CD4-positive, alpha-beta memory T cell (primary cell): ENCODE data around the gene FAM240A. TPM values are rescaled to one million over a fixed set of nuclear protein-coding genes. Genes with fewer than 3 reads are reported as not detected.

Experiments used
- CTCF ChIA-PET: fragments of 350-600 bp; sonication (Branson Sonifier 250); formaldehyde crosslinking; loops from one replicate; lab custom pipeline; 2021; ENCODE audit warnings: inconsistent platforms; ENCODE audit not compliant: partially characterized antibody; lab: Charles Lee
- POLR2A ChIA-PET: fragments of 350-600 bp; sonication (Branson Sonifier 250); formaldehyde crosslinking; loops from one replicate; lab custom pipeline; 2021; ENCODE audit not compliant: partially characterized antibody; lab: Charles Lee
- DNase-seq, 5 donors: peaks; one replicate each; pipeline versions ENCODE4 v3.0.0 to v3.0.0-alpha.2; 2020 to 2022; ENCODE audit warnings: mixed read lengths in 1 of 5
- H3K27ac ChIP-seq: one replicate; pipeline ENCODE4 v1.7.0; 2013; ENCODE audit warnings: low read depth, low read length
- H3K27me3 ChIP-seq: 2 replicates; pipeline ENCODE4 v1.7.0; 2013; ENCODE audit warnings: mild to moderate bottlenecking, low read length, moderate library complexity; ENCODE audit not compliant: insufficient read depth
- H3K36me3 ChIP-seq: 2 replicates; pipeline ENCODE4 v1.7.0; 2013; ENCODE audit warnings: mild to moderate bottlenecking, low read length, moderate library complexity; ENCODE audit not compliant: insufficient read depth
- H3K4me1 ChIP-seq: 2 replicates; pipeline ENCODE4 v1.7.0; 2013; ENCODE audit warnings: mild to moderate bottlenecking, low read length, moderate library complexity; ENCODE audit not compliant: insufficient read depth
- H3K4me3 ChIP-seq, 2 donors: one replicate each; pipeline ENCODE4 v1.7.0; 2013; ENCODE audit warnings: low read length in 2 of 2, mild to moderate bottlenecking in 1 of 2
- H3K9me3 ChIP-seq, 2 donors: one replicate each; pipeline ENCODE4 v1.7.0; 2013; ENCODE audit warnings: low read length in 2 of 2, control low read depth in 1 of 2; ENCODE audit not compliant: control insufficient read depth in 1 of 2
- H3K27ac Mint-ChIP-seq, 7 donors: one replicate each; pipeline ENCODE4 v1.8.0; 2020 to 2021; ENCODE audit warnings: mixed read lengths in 7 of 7, mild to moderate bottlenecking in 6 of 7, inconsistent platforms in 3 of 7, moderate library complexity in 3 of 7
- H3K27me3 Mint-ChIP-seq, 2 donors: one replicate each; pipeline ENCODE4 v1.8.0; 2020 to 2021; ENCODE audit warnings: mixed read lengths in 2 of 2
- H3K36me3 Mint-ChIP-seq, 2 donors: one replicate each; pipeline ENCODE4 v1.8.0; 2020 to 2021; ENCODE audit warnings: mixed read lengths in 2 of 2, inconsistent platforms in 1 of 2, mild to moderate bottlenecking in 1 of 2
- H3K4me1 Mint-ChIP-seq, 4 donors: one replicate each; pipeline ENCODE4 v1.8.0; 2020 to 2021; ENCODE audit warnings: mixed read lengths in 4 of 4, mild to moderate bottlenecking in 1 of 4
- H3K4me3 Mint-ChIP-seq, 8 donors: one replicate each; pipeline ENCODE4 v1.8.0; 2020 to 2021; ENCODE audit warnings: mixed read lengths in 8 of 8, mild to moderate bottlenecking in 7 of 8, moderate library complexity in 6 of 8, inconsistent platforms in 3 of 8
- H3K9me3 Mint-ChIP-seq, 8 donors: one replicate each; pipeline ENCODE4 v1.8.0; 2020 to 2021; ENCODE audit warnings: mixed read lengths in 8 of 8, mild to moderate bottlenecking in 5 of 8, inconsistent platforms in 3 of 8, moderate library complexity in 1 of 8
- intact Hi-C: fragments of 100-400 bp; cut with micrococcal nuclease; formaldehyde crosslinking; loops from one replicate; pipeline ENCODE4 v1.15.1; 2023
- polyA plus RNA-seq, 2 donors: library from polyadenylated mRNA; unstranded; fragments of 300-500 nt; fragmentation: Illumina TruSeq; gene quantifications; one replicate each; pipeline ENCODE4 v1.2.3, GENCODE V29; 2021
- total RNA-seq, 2 experiments: library from RNA; stranded (reverse); gene quantifications; one replicate each; pipeline ENCODE4 v1.2.3, GENCODE V29; 2021

Gene FAM240A
- total and polyA plus RNA-seq, 4 experiments from 2014 or later: not detected

GRCh38 chr3:46626039-46626438, 13.7 kb downstream of the FAM240A start:
- peaks cover 3 to 7% of the 10 kb centered on the region in 2 donors for H3K27me3 Mint-ChIP-seq
- Histone ChIP-seq H3K4me3 (no peak overlapping the region), H3K27ac (no peak overlapping the region), H3K36me3 (no peaks in the 10 kb centered on the region), H3K4me1 (peaks cover 9% of the 10 kb centered on the region), H3K27me3 (no peaks in the 10 kb centered on the region), H3K9me3 (no peaks in the 10 kb centered on the region)
- CTCF ChIA-PET: interaction anchor here (1.3 to 9.4 kb wide), 3 partner anchors 11 to 138 kb away, joined by 3 to 262 read pairs (median 17); no protein-coding TSS in a partner anchor
- no peak overlapping the region for H3K4me3 Mint-ChIP-seq
- POLR2A ChIA-PET: no interaction called here
- H3K36me3 Mint-ChIP-seq: no peaks in the 10 kb centered on the region
- H3K27ac Mint-ChIP-seq: no peak overlapping the region
- no peaks in the 10 kb centered on the region for H3K9me3 Mint-ChIP-seq
- intact Hi-C loops: no loop called here
- H3K4me1 Mint-ChIP-seq: peaks cover 6 to 19% (median 14%) of the 10 kb centered on the region in 4 donors
- DNase-seq: no peak

DNA sequence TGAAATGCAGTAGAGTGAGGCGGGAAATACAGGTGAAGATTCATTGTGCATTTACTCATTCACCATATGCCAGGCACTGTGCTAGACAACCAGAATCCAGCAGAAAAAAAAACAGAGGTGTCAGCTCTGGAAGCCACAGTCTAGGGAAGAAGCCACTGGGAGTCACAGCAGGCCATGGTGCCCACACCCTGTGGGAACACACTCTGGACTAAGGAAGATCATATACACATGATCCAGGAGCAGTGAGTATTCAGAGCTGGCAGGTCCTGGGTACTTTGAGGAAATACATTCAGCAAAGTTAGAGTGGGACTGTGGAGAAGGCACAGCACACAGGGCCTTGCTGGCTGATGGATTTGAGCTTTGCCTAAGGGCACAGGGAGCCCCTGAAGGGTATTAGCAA, 14.8 kb downstream of the FAM240A start:
- ChIA-PET CTCF (interaction anchor here (0.7 to 9.4 kb wide), 3 partner anchors 69 to 1263 kb away, joined by 3 to 262 read pairs (median 3); no protein-coding TSS in a partner anchor), POLR2A (interaction anchor here (0.9 to 1.1 kb wide), 2 partner anchors 66 to 138 kb away, joined by 3 read pairs; partner anchors contain the start of gene ALS2CL)
- intact Hi-C loops: no loop called here
- Histone ChIP-seq H3K36me3 (no peaks in the 10 kb centered on the region), H3K4me1 (peaks cover 9% of the 10 kb centered on the region), H3K4me3 (no peak overlapping the region), H3K27me3 (no peaks in the 10 kb centered on the region), H3K9me3 (no peaks in the 10 kb centered on the region), H3K27ac (no peak overlapping the region)
- no peaks in the 10 kb centered on the region for H3K9me3 Mint-ChIP-seq
- peaks cover 6 to 19% (median 14%) of the 10 kb centered on the region in 4 donors for H3K4me1 Mint-ChIP-seq
- H3K36me3 Mint-ChIP-seq: no peaks in the 10 kb centered on the region
- H3K4me3 Mint-ChIP-seq: no peak overlapping the region
- peaks cover 3 to 7% of the 10 kb centered on the region in 2 donors for H3K27me3 Mint-ChIP-seq
- H3K27ac Mint-ChIP-seq: no peak overlapping the region
- no peak for DNase-seq

DNA sequence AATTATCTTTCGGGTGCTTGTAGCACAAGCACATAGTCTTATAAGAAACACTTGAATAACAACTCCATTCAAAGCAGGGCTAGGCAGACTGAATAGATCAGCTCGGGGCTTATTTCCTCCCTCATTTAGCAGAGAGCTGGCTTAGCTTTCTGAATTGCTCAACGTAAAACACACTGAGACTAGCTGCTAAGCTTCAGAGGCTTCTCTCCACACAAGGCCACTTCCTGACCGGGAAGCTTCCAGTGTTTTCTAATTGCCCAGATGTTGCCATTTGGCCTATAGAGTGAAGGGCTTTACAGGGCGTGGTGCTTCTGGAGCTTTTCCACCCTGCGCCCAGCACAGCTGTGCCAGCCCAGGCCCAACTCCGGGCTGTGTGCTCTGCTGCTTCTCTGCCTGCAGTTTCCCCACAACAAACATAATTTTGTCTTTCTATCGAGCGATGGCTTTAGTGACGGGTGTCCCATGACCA, 16.6 kb downstream of the FAM240A start:
- peak overlapping the region in 6 of 8 donors; percentile 38 to 80 (median 67) for H3K4me3 Mint-ChIP-seq
- peak overlapping the region in 5 of 7 donors; percentile 66 to 89 (median 78) for H3K27ac Mint-ChIP-seq
- H3K27me3 Mint-ChIP-seq: peaks cover under 1 to 2% of the 10 kb centered on the region in 2 donors
- Histone ChIP-seq H3K36me3 (no peaks in the 10 kb centered on the region), H3K9me3 (no peaks in the 10 kb centered on the region), H3K27me3 (no peaks in the 10 kb centered on the region), H3K4me1 (peaks cover 9% of the 10 kb centered on the region), H3K27ac (no peak overlapping the region), H3K4me3 (no peak overlapping the region)
- no peak for DNase-seq
- H3K9me3 Mint-ChIP-seq: no peaks in the 10 kb centered on the region
- ChIA-PET CTCF (interaction anchor here (0.6 to 9.4 kb wide), 18 partner anchors 9 to 663 kb away, joined by 3 to 262 read pairs (median 4); partner anchors contain the start of gene RTP3), POLR2A (interaction anchor here (1.1 to 2.1 kb wide), 2 partner anchors 91 to 141 kb away, joined by 4 to 30 read pairs; no protein-coding TSS in a partner anchor)
- intact Hi-C loops: no loop called here
- H3K4me1 Mint-ChIP-seq: peaks cover 6 to 19% (median 14%) of the 10 kb centered on the region in 4 donors
- H3K36me3 Mint-ChIP-seq: no peaks in the 10 kb centered on the region

- DNase-seq: peak; percentile 66 to 77 (median 73)
- Histone ChIP-seq H3K4me1 (peaks cover 9% of the 10 kb centered on the region), H3K9me3 (no peaks in the 10 kb centered on the region), H3K4me3 (peak overlapping the region in 1 of 2 donors; percentile 46), H3K27ac (no peak overlapping the region), H3K36me3 (no peaks in the 10 kb centered on the region), H3K27me3 (no peaks in the 10 kb centered on the region)
- CTCF ChIA-PET: interaction anchor here (0.6 to 9.4 kb wide), 37 partner anchors 9 to 1559 kb away, joined by 3 to 262 read pairs (median 4); partner anchors contain the start of genes ALS2CL, CDC25A, FAM240A and RTP3
- H3K9me3 Mint-ChIP-seq: no peaks in the 10 kb centered on the region
- no peaks in the 10 kb centered on the region for H3K36me3 Mint-ChIP-seq
- POLR2A ChIA-PET: interaction anchor here (0.6 to 2.1 kb wide), 5 partner anchors 71 to 142 kb away, joined by 3 to 30 read pairs (median 4); partner anchors contain the start of gene RTP3
- H3K27me3 Mint-ChIP-seq: peaks cover 2 to 3% of the 10 kb centered on the region in 2 donors
- H3K27ac Mint-ChIP-seq: peak overlapping the region in 6 of 7 donors; percentile 29 to 95 (median 72)
- H3K4me3 Mint-ChIP-seq: peak overlapping the region; percentile 51 to 80 (median 72)
- H3K4me1 Mint-ChIP-seq: peaks cover 7 to 25% (median 16%) of the 10 kb centered on the region in 4 donors
- intact Hi-C loops: loop anchor here (1.0 kb wide), 2 partner anchors 72 to 142 kb away; no protein-coding TSS in a partner anchor
Observed at GRCh38 chr3:46629551-46630517, 17.5 kb downstream of the FAM240A start.

DNA sequence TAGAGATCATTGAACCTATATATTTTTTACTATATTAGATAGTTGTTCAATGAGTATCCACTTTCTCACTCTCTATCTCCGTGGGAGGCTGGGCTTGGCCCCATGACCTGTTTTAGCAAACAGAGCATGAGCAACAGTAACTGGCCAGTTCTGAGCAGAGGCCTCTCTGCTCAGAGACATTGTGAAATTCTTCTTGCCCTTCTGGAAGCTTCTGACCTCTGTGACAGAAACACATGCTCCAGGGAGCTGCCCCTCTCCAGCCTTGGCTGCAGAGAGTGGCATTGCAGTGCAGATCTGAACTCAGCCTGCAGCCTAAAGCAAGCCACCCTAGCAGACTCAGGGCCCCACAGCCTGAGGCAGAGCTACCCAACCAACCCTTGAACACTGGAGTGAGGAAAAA, 20.5 kb downstream of the FAM240A start:
- no peaks in the 10 kb centered on the region for H3K36me3 ChIP-seq
- CTCF ChIA-PET: interaction anchor here (1.6 to 9.4 kb wide), 2 partner anchors 74 to 145 kb away, joined by 4 to 262 read pairs; no protein-coding TSS in a partner anchor
- no peaks in the 10 kb centered on the region for H3K27me3 ChIP-seq
- no peak overlapping the region for H3K27ac ChIP-seq
- Mint-ChIP-seq H3K4me1 (peaks cover 9 to 27% (median 16%) of the 10 kb centered on the region in 4 donors), H3K36me3 (no peaks in the 10 kb centered on the region), H3K9me3 (no peaks in the 10 kb centered on the region), H3K4me3 (no peak overlapping the region), H3K27ac (no peak overlapping the region), H3K27me3 (peaks cover 0 to 3% of the 10 kb centered on the region in 2 donors)
- no peak overlapping the region for H3K4me3 ChIP-seq
- no peak for DNase-seq
- peaks cover 9% of the 10 kb centered on the region for H3K4me1 ChIP-seq
- no peaks in the 10 kb centered on the region for H3K9me3 ChIP-seq
- POLR2A ChIA-PET: no interaction called here
- intact Hi-C loops: no loop called here

GRCh38 chr3:46634856-46635255, 22.5 kb downstream of the FAM240A start:
- Histone ChIP-seq H3K4me3 (no peak overlapping the region), H3K27me3 (no peaks in the 10 kb centered on the region), H3K36me3 (no peaks in the 10 kb centered on the region), H3K27ac (no peak overlapping the region), H3K9me3 (no peaks in the 10 kb centered on the region), H3K4me1 (peaks cover 5% of the 10 kb centered on the region)
- DNase-seq: no peak
- ChIA-PET CTCF (interaction anchor here (9.4 kb wide), 1 partner anchor 147 kb away, joined by 262 read pairs; no protein-coding TSS in a partner anchor), POLR2A (no interaction called here)
- Mint-ChIP-seq H3K27ac (peak overlapping the region in 2 of 7 donors; percentile 10 to 73), H3K9me3 (peaks cover 0 to 6% (median 2%) of the 10 kb centered on the region in 8 donors), H3K27me3 (peaks cover 0 to 3% of the 10 kb centered on the region in 2 donors), H3K36me3 (no peaks in the 10 kb centered on the region), H3K4me1 (peaks cover 5 to 18% (median 7%) of the 10 kb centered on the region in 4 donors), H3K4me3 (no peak overlapping the region)
- intact Hi-C loops: no loop called here
